Breast epithelium (tissue), 4 donors: ENCODE data around the gene PDIA3. TPM values are rescaled to one million over a fixed set of nuclear protein-coding genes. Genes with fewer than 3 reads are reported as not detected.
"Not testable (repeated sequence)": the region's sequence is repeated elsewhere in the genome, so short reads cannot be mapped to it uniquely, and the experiment has no call there.

ENCODE experiments used
- DNase-seq, 2 donors: peaks; one replicate each; pipeline ENCODE4 v3.0.0-alpha.2; 2019; ENCODE audit warnings: low spot score in 2 of 2
- H3K27ac ChIP-seq, 2 donors: fragments of 200-600 bp; sonication (generic) in 1 of 2; one replicate each; pipeline ENCODE4 v1.5.1; 2016 to 2019; ENCODE audit warnings: mild to moderate bottlenecking in 1 of 2
- H3K27me3 ChIP-seq, 2 donors: fragments of 200-600 bp; sonication (generic) in 1 of 2; one replicate each; pipeline versions ENCODE4 v1.5.1 to v1.6.0; 2017 to 2019; ENCODE audit warnings: control low read depth in 1 of 2, mild to moderate bottlenecking in 1 of 2
- H3K36me3 ChIP-seq: fragments of 200-600 bp; one replicate; pipeline ENCODE4 v1.5.1; 2019
- H3K4me1 ChIP-seq, 2 donors: fragments of 200-600 bp; sonication (generic); one replicate each; pipeline ENCODE4 v1.5.1; 2016 to 2019; ENCODE audit warnings: control low read depth in 1 of 2
- H3K4me3 ChIP-seq, 3 donors: fragments of 200-600 bp; sonication (generic); 1 replicate in 2 of 3; 2 replicates in 1 of 3; pipeline ENCODE4 v1.5.1; 2016 to 2019; ENCODE audit warnings: mild to moderate bottlenecking in 3 of 3, moderate library complexity in 2 of 3
- H3K9me3 ChIP-seq, 2 donors: fragments of 200-600 bp; sonication (generic) in 1 of 2; one replicate each; pipeline ENCODE4 v1.5.1; 2016 to 2019; ENCODE audit warnings: control low read depth in 1 of 2
- CTCF ChIP-seq, 3 donors: fragments of 450-650 bp; IDR thresholded peaks; one replicate each; pipeline ENCODE4 v1.5.1; 2016 to 2017; ENCODE audit warnings: antibody characterized with exemption in 3 of 3, mild to moderate bottlenecking in 3 of 3, moderate library complexity in 3 of 3
- POLR2A ChIP-seq: fragments of 450-650 bp; IDR thresholded peaks from one replicate; pipeline ENCODE4 v1.6.1; 2016; ENCODE audit warnings: antibody characterized with exemption, mild to moderate bottlenecking, moderate library complexity
- POLR2AphosphoS5 ChIP-seq, 3 donors: sonication (generic); formaldehyde crosslinking; IDR thresholded peaks; one replicate each; pipeline ENCODE4 v1.6.1; 2017; ENCODE audit warnings: antibody characterized with exemption in 3 of 3
- intact Hi-C: fragments of 100-400 bp; cut with DNase I; formaldehyde crosslinking; loops from one replicate; pipeline ENCODE4 v1.15.1; 2023; ENCODE audit warnings: low total_unique reads
- total RNA-seq, 3 donors: library from RNA; depleted of rRNA; stranded (reverse); fragments of >200 nt; gene quantifications; one replicate each; pipeline ENCODE4 v1.1.0, GENCODE V29; 2016

The PDIA3 gene
- total RNA-seq, 3 donors from 2014 or later: 107 to 125 (median 109) TPM

DNA sequence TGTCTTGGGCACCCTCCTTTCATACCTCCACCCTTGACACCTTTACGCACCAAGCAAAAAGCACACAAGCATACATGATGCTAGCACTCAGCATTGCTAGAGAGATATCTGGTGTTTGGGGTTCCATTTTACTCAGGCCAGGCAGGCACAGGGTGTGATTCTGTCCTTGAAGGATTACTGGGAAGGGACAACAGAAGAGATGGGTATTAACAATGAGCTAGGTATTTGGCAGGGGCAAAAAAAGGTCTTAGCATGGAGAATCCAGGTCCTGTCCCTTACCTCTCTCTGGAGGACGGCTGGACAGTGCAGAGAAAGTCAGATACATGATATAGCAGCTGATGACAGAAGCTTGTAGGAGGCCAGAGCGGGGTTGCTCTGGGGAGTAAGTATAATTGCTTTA is 50.3 kb downstream of the PDIA3 start:
- H3K9me3 ChIP-seq: no peaks in the 10 kb centered on the region
- peak overlapping the region; percentile 5 to 99 for H3K27ac ChIP-seq
- intact Hi-C loops: no loop called here
- peaks cover 11 to 19% of the 10 kb centered on the region in 2 donors for H3K4me1 ChIP-seq
- no peak overlapping the region for H3K4me3 ChIP-seq
- no peaks in the 10 kb centered on the region for H3K27me3 ChIP-seq
- no peak for DNase-seq
- TF ChIP-seq POLR2A: no peak
- no peak for TF ChIP-seq CTCF (IDR thresholded peaks at IDR 0.05)
- no peak for TF ChIP-seq POLR2AphosphoS5 (IDR thresholded peaks at IDR 0.05)
- H3K36me3 ChIP-seq: no peaks in the 10 kb centered on the region

GRCh38 chr15:43799209-43799944 is 53.1 kb downstream of the PDIA3 start:
- intact Hi-C loops: no loop called here
- no peak for TF ChIP-seq POLR2AphosphoS5 (IDR thresholded peaks at IDR 0.05)
- no peaks in the 10 kb centered on the region for H3K27me3 ChIP-seq
- no peaks in the 10 kb centered on the region for H3K36me3 ChIP-seq
- H3K27ac ChIP-seq: peak overlapping the region; percentile 93 to 96
- peaks cover 5 to 10% of the 10 kb centered on the region in 2 donors for H3K4me1 ChIP-seq
- DNase-seq: no peak
- H3K4me3 ChIP-seq: peak overlapping the region in 1 of 3 donors; percentile 74
- H3K9me3 ChIP-seq: no peaks in the 10 kb centered on the region

- Histone ChIP-seq H3K4me3 (peak within 1 kb of the TSS; percentile 74 to 95 (median 91)), H3K27me3 (no peaks in the 10 kb centered on the region), H3K9me3 (no peaks in the 10 kb centered on the region), H3K36me3 (peaks cover 3% of the 10 kb centered on the region), H3K27ac (peak within 1 kb of the TSS; percentile 93 to 96), H3K4me1 (peaks cover 5 to 10% of the 10 kb centered on the region in 2 donors)
- TF ChIP-seq POLR2A: no peak
- TF ChIP-seq POLR2AphosphoS5 (IDR thresholded peaks at IDR 0.05): no peak
- no peak for TF ChIP-seq CTCF (IDR thresholded peaks at IDR 0.05)
- DNase-seq: no peak
- intact Hi-C loops: no loop called here
These were observed 53.7 kb downstream of the PDIA3 start, which contains the start of gene SERINC4 for GRCh38 chr15:43799945-43800285. TSS of gene SERINC4 (minus strand) at chr15:43800220. CDS start at chr15:43799986, 234 bp downstream.

DNA sequence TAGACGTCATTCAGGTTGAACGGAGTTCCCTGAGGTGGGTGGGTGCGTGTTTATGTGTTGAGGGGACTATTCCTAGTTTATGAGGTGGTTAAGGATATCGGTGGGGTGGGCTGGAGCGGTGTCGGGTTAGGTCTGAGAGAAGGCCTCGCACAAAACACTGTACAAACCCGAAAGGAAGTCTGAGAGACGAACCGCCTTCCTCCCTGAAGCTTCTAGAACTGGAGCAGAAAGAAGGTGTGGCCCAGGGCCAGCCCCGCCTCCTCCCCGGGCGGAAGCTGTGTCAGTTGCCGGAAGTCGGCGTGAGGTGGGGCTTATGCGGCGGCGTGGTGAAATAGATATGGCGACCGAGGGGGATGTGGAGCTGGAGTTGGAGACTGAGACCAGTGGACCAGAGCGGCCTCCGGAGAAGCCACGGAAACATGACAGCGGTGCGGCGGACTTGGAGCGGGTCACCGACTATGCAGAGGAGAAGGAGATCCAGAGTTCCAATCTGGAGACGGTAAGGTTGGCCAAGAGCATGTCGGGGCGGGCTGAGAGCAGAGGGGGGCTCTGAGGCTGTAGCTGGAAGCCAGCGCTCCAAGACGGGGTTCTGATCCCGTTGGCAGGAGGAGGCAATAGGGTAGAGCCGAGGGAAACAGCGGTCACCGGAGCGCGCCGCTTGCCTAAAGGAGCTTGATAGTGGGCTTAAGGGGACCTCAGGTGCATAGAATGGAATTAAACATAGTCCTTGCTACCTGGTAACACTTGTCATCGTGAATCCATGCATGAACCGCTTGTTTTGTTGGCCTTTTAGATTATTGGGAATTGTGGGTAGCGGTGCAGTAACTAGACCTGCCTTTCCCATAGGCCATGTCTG is 54.3 kb downstream of the PDIA3 start, which contains the start of gene HYPK:
Gene HYPK (plus strand): TSS at position 314 of the 856 bp plus-strand sequence. CDS start 24 bp downstream, at position 338.
- TF ChIP-seq CTCF (IDR thresholded peaks at IDR 0.05): no peak
- TF ChIP-seq POLR2AphosphoS5 (IDR thresholded peaks at IDR 0.05): peak; percentile 73 to 89 (median 85)
- TF ChIP-seq POLR2A: peak; percentile 47
- peak; percentile 92 to 93 for DNase-seq
- Histone ChIP-seq H3K9me3 (no peaks in the 10 kb centered on the region), H3K4me3 (peak within 1 kb of the TSS; percentile 74 to 95 (median 91)), H3K27me3 (no peaks in the 10 kb centered on the region), H3K4me1 (peaks cover 5 to 10% of the 10 kb centered on the region in 2 donors), H3K27ac (peak within 1 kb of the TSS; percentile 93 to 96), H3K36me3 (peaks cover 4% of the 10 kb centered on the region)
- intact Hi-C loops: no loop called here

GRCh38 chr15:43802676-43803075 is 56.4 kb downstream of the PDIA3 start:
- H3K36me3 ChIP-seq, DNase-seq: not testable (repeated sequence)

More at GRCh38 chr15:43802676-43803075, 56.4 kb downstream of the PDIA3 start:
- H3K9me3 ChIP-seq, H3K27me3 ChIP-seq, H3K27ac ChIP-seq, H3K4me3 ChIP-seq, intact Hi-C loops: not testable (repeated sequence)
- H3K4me1 ChIP-seq: peaks cover 5 to 10% of the 10 kb centered on the region in 2 donors
